OCI-LY7 (cell line): ENCODE measurements around the gene WDR5. TPM values are rescaled to one million over a fixed set of nuclear protein-coding genes. Genes with fewer than 3 reads are reported as not detected.
A peak's percentile ranks its signal among the peaks of the same experiment; 100 is the strongest.

Source experiments
- BruUV-seq: library from RNA; stranded (reverse); fragments of 400-500 nt; replicated peaks from 2 replicates; lab custom pipeline; 2021; lab: Mats Ljungman, UMichigan
- CTCF ChIA-PET: fragments of 300-600 bp; sonication (Branson Sonifier 250); formaldehyde crosslinking; loops from one replicate; lab custom pipeline; 2022; ENCODE audit warnings: antibody characterized with exemption; ENCODE audit not compliant: unreplicated experiment; lab: Charles Lee
- POLR2A ChIA-PET: fragments of 300-600 bp; sonication (Branson Sonifier 250); formaldehyde crosslinking; loops from one replicate; lab custom pipeline; 2022; ENCODE audit warnings: antibody characterized with exemption; lab: Charles Lee
- DNase-seq: peaks from one replicate; pipeline ENCODE4 v3.0.0-alpha.2; 2015; ENCODE audit warnings: low spot score
- H2AFZ ChIP-seq: fragments of 200-600 bp; sonication (generic), shearing (Covaris generic); 2 replicates; pipeline ENCODE4 v1.6.1; 2014; ENCODE audit warnings: mild to moderate bottlenecking, antibody characterized with exemption, low read length, moderate library complexity
- H3K27ac ChIP-seq: fragments of 200-600 bp; sonication (generic); 2 replicates; pipeline ENCODE4 v1.5.1; 2014; ENCODE audit warnings: mixed run types, low read depth, mild to moderate bottlenecking, moderate library complexity, low read length, inconsistent platforms; ENCODE audit not compliant: poor library complexity, severe bottlenecking
- H3K36me3 ChIP-seq: fragments of 200-600 bp; sonication (generic); 2 replicates; pipeline ENCODE4 v1.6.1; 2014; ENCODE audit warnings: mild to moderate bottlenecking, antibody characterized with exemption, low read length, moderate library complexity, mixed read lengths; ENCODE audit not compliant: insufficient read depth
- H3K4me1 ChIP-seq: fragments of 200-600 bp; sonication (generic); 2 replicates; pipeline ENCODE4 v1.5.1; 2014; ENCODE audit warnings: mild to moderate bottlenecking, low read length; ENCODE audit not compliant: insufficient read depth, poor library complexity, severe bottlenecking
- H3K4me2 ChIP-seq: fragments of 200-600 bp; sonication (generic); 2 replicates; pipeline ENCODE4 v1.6.1; 2014; ENCODE audit warnings: mild to moderate bottlenecking, low read length
- H3K4me3 ChIP-seq: fragments of 200-600 bp; sonication (generic); 2 replicates; pipeline ENCODE4 v1.5.1; 2014; ENCODE audit warnings: mild to moderate bottlenecking, low read depth, low read length; ENCODE audit not compliant: poor library complexity, severe bottlenecking
- H3K79me2 ChIP-seq: fragments of 200-600 bp; sonication (generic); 2 replicates; pipeline ENCODE4 v1.6.1; 2016; ENCODE audit warnings: low read depth, mild to moderate bottlenecking, low read length, moderate library complexity, mixed read lengths; ENCODE audit not compliant: insufficient read depth
- H3K9me2 ChIP-seq: fragments of 200-600 bp; sonication (generic); 2 replicates; pipeline ENCODE4 v1.6.1; 2016; ENCODE audit warnings: mild to moderate bottlenecking, low read length, mixed read lengths; ENCODE audit not compliant: insufficient read depth
- H3K9me3 ChIP-seq: fragments of 200-600 bp; sonication (generic); 2 replicates; pipeline ENCODE4 v1.6.1; 2014; ENCODE audit warnings: mild to moderate bottlenecking, mixed run types, low read length, mixed read lengths
- H4K20me1 ChIP-seq: fragments of 200-600 bp; sonication (generic); 2 replicates; pipeline ENCODE4 v1.6.1; 2014; ENCODE audit warnings: mild to moderate bottlenecking, antibody characterized with exemption, low read length, moderate library complexity, mixed read lengths; ENCODE audit not compliant: insufficient read depth
- CTCF ChIP-seq: fragments of 200-600 bp; sonication (generic); conservative IDR thresholded peaks from 2 replicates; pipeline ENCODE4 v1.5.1; 2014; ENCODE audit warnings: mild to moderate bottlenecking, antibody characterized with exemption, low read length, moderate library complexity, mixed read lengths
- EZH2phosphoT487 ChIP-seq: fragments of 200-600 bp; sonication (generic); IDR thresholded peaks from 2 replicates; pipeline ENCODE4 v1.6.1; 2018; ENCODE audit warnings: low read depth, borderline replicate concordance, mild to moderate bottlenecking, mixed run types, antibody characterized with exemption, low read length, moderate library complexity, mixed read lengths
- intact Hi-C: fragments of 100-400 bp; cut with micrococcal nuclease; formaldehyde crosslinking; loops from one replicate; pipeline ENCODE4 v1.10.0; 2022; ENCODE audit not compliant: unreplicated experiment
- total RNA-seq, 2 experiments: library from RNA; depleted of rRNA in 1 of 2; stranded (reverse); fragments of >200 nt in 1 of 2; shearing (Covaris generic) in 1 of 2; gene quantifications; 2 replicates each; pipeline ENCODE4 v1.2.3, GENCODE V29; 2014 to 2022

Gene WDR5
- total RNA-seq, 2 experiments from 2014 or later: 32.5 to 44.6 TPM

- Histone ChIP-seq H3K27ac (peak overlapping the region; percentile 40), H3K4me2 (peak overlapping the region; percentile 86), H4K20me1 (peaks cover 27% of the 10 kb centered on the region; the same call in 1 of the 2 replicates), H3K79me2 (peaks cover 48% of the 10 kb centered on the region), H3K4me1 (peaks cover 27% of the 10 kb centered on the region), H2AFZ (no peak overlapping the region), H3K9me2 (no peaks in the 10 kb centered on the region), H3K9me3 (no peaks in the 10 kb centered on the region), H3K36me3 (peaks cover 39% of the 10 kb centered on the region), H3K4me3 (peak overlapping the region; percentile 100)
- intact Hi-C loops: loop anchor here (5.0 kb wide), 1 partner anchor 109 kb away; the partner anchor contains the start of gene BRD3OS
- TSS peak; percentile 54 for BruUV-seq
- DNase-seq: peak; percentile 38
- no peak for TF ChIP-seq CTCF
- TF ChIP-seq EZH2phosphoT487: no peak
- ChIA-PET POLR2A (interaction anchor here (0.6 to 1.3 kb wide), 2 partner anchors 28 to 1092 kb away, joined by 3 to 5 read pairs; partner anchors contain the start of gene RNU6ATAC), CTCF (interaction anchor here (0.6 kb wide), 1 partner anchor 76 kb away, joined by 4 read pairs; no protein-coding TSS in a partner anchor)
Observed at GRCh38 chr9:134136118-134136995, 475 bp downstream of the WDR5 start.

DNA sequence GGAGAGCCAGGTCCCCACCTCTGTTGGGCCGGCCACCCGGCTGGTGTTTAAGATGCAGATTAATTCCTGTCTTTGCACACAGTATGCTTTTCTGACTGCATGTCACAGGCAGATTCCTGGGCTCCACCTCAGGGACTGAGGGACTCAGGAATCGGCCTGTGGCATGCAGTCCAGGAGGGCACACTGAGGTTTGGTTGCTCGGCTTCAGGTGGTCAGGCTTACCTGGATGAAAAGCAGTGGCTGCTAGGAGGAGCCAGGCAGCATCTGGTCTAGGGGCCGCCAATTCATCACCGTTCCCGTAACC, 1.1 kb downstream of the WDR5 start:
- no peak for DNase-seq
- Histone ChIP-seq H4K20me1 (peaks cover 27% of the 10 kb centered on the region; the same call in 1 of the 2 replicates), H2AFZ (no peak overlapping the region), H3K9me3 (no peaks in the 10 kb centered on the region), H3K79me2 (peaks cover 48% of the 10 kb centered on the region), H3K27ac (no peak overlapping the region), H3K4me1 (peaks cover 27% of the 10 kb centered on the region), H3K4me2 (peak overlapping the region; percentile 86), H3K9me2 (no peaks in the 10 kb centered on the region), H3K4me3 (peak overlapping the region; percentile 100), H3K36me3 (peaks cover 44% of the 10 kb centered on the region)
- POLR2A ChIA-PET: no interaction called here
- no TSS peak for BruUV-seq
- intact Hi-C loops: loop anchor here (5.0 kb wide), 1 partner anchor 110 kb away; the partner anchor contains the start of gene BRD3OS
- TF ChIP-seq CTCF (no peak), EZH2phosphoT487 (no peak)
- CTCF ChIA-PET: no interaction called here
